ENCODE results near the gene HTRA3. TPM values are rescaled to one million over a fixed set of nuclear protein-coding genes. Genes with fewer than 3 reads are reported as not detected.

Gene HTRA3
- total and polyA plus RNA-seq, 2 of the 8 experiments (the other 6 are each of a cell fraction or from before 2014, with no cell fraction given) = 3.2 to 5.8 TPM

GRCh38 chr4:8304827-8305695 is 35.5 kb downstream of the HTRA3 start (continued):
- TF ChIP-seq, protein P1, sequence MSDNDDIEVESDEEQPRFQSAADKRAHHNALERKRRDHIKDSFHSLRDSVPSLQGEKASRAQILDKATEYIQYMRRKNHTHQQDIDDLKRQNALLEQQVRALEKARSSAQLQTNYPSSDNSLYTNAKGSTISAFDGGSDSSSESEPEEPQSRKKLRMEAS (IDR thresholded peaks at IDR 0.05) = no peak
- TF ChIP-seq POLR2AphosphoS5 (IDR thresholded peaks at IDR 0.05; ENCODE audit: low read depth, low read length) (no peak), KDM4A (IDR thresholded peaks at IDR 0.05; ENCODE audit: low read depth, low read length, severe bottlenecking) (no peak)

Measured in H1 (cell line).